Sigmoid colon (tissue), 4 donors: ENCODE results near the gene FOXP1.

Source experiments
- EP300 ChIP-seq, 4 donors: sonication (generic); formaldehyde crosslinking; IDR thresholded peaks; one replicate each; pipeline ENCODE4 v1.6.1; 2017; ENCODE audit warnings: antibody characterized with exemption in 4 of 4
- POLR2A ChIP-seq, 2 donors: fragments of 450-650 bp; IDR thresholded peaks; one replicate each; pipeline ENCODE4 v1.6.1; 2016; ENCODE audit warnings: antibody characterized with exemption in 2 of 2, mild to moderate bottlenecking in 2 of 2, moderate library complexity in 2 of 2
- TF ChIP-seq, protein P1 (sequence below), 4 experiments: fragments of 450-650 bp in 3 of 4; fragments of 200-600 bp in 1 of 4; IDR thresholded peaks; one replicate each; pipeline ENCODE4 v1.5.1; 2016 to 2019; ENCODE audit warnings: antibody characterized with exemption in 4 of 4, mild to moderate bottlenecking in 3 of 4, moderate library complexity in 2 of 4

DNA sequence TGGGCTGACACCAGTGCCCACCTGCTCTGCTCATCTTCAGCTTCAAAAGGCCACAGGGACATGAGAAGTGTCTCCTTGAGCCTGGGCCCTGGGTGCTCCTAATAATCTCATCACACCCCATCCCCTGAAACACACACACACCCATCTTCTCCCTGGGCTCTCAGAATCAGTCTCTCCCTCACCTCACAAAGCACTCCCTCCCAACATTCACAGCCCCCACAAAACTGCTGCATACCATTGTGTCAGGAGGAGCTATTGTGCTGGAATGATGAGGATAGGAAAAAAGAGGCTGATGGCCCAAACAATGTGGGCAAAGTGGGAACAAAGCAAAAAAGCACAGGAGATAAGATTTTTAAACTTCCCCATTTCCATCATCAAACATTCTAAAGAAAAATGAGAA lies 16.8 kb downstream of the FOXP1 start:
- TF ChIP-seq POLR2A (IDR thresholded peaks at IDR 0.05) = no peak
- TF ChIP-seq, protein P1, sequence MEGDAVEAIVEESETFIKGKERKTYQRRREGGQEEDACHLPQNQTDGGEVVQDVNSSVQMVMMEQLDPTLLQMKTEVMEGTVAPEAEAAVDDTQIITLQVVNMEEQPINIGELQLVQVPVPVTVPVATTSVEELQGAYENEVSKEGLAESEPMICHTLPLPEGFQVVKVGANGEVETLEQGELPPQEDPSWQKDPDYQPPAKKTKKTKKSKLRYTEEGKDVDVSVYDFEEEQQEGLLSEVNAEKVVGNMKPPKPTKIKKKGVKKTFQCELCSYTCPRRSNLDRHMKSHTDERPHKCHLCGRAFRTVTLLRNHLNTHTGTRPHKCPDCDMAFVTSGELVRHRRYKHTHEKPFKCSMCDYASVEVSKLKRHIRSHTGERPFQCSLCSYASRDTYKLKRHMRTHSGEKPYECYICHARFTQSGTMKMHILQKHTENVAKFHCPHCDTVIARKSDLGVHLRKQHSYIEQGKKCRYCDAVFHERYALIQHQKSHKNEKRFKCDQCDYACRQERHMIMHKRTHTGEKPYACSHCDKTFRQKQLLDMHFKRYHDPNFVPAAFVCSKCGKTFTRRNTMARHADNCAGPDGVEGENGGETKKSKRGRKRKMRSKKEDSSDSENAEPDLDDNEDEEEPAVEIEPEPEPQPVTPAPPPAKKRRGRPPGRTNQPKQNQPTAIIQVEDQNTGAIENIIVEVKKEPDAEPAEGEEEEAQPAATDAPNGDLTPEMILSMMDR (IDR thresholded peaks at IDR 0.05) = no peak
- TF ChIP-seq EP300 (IDR thresholded peaks at IDR 0.05) = no peak
